Measurements from ENCODE around the gene CYB5R2.

CYB5R2 gene

GRCh38 chr11:7706377-7706776, 33.1 kb upstream of the CYB5R2 start, which contains the start of gene OVCH2 (continued):
- no peak for TF ChIP-seq POU6F1 (CRISPR knock-in tag; IDR thresholded peaks at IDR 0.05; ENCODE audit: borderline replicate concordance, low read depth)
- TF ChIP-seq ISL1 (CRISPR knock-in tag; IDR thresholded peaks at IDR 0.05), result no peak

- TF ChIP-seq POU6F1 (CRISPR knock-in tag; IDR thresholded peaks at IDR 0.05; ENCODE audit: borderline replicate concordance, low read depth) (no peak), SNAI2 (CRISPR knock-in tag; IDR thresholded peaks at IDR 0.05) (no peak), ZFP30 (CRISPR knock-in tag; IDR thresholded peaks at IDR 0.05) (no peak), CSDC2 (CRISPR knock-in tag; IDR thresholded peaks at IDR 0.05) (no peak), BACH2 (CRISPR knock-in tag; IDR thresholded peaks at IDR 0.05; ENCODE audit: borderline replicate concordance) (no peak), ZNF565 (CRISPR knock-in tag; conservative IDR thresholded peaks at IDR 0.05; ENCODE audit: low read depth) (no peak), CREB5 (CRISPR knock-in tag; IDR thresholded peaks at IDR 0.05; ENCODE audit: low read depth) (no peak), PPARA (CRISPR knock-in tag; IDR thresholded peaks at IDR 0.05; ENCODE audit: borderline replicate concordance) (no peak), ZNF8 (CRISPR knock-in tag; IDR thresholded peaks at IDR 0.05) (no peak), TCF4 (CRISPR knock-in tag; IDR thresholded peaks at IDR 0.05; ENCODE audit: borderline replicate concordance) (no peak), ISL1 (CRISPR knock-in tag; IDR thresholded peaks at IDR 0.05) (no peak), PATZ1 (CRISPR knock-in tag; IDR thresholded peaks at IDR 0.05; ENCODE audit: borderline replicate concordance) (no peak), RARB (CRISPR knock-in tag; IDR thresholded peaks at IDR 0.05) (no peak), ZFP3 (CRISPR knock-in tag; IDR thresholded peaks at IDR 0.05) (no peak), ZC3H10 (CRISPR knock-in tag; IDR thresholded peaks at IDR 0.05) (no peak), ESRRG (CRISPR knock-in tag; IDR thresholded peaks at IDR 0.05) (no peak), OSR1 (CRISPR knock-in tag; IDR thresholded peaks at IDR 0.05) (no peak)
- TF ChIP-seq, protein P1, sequence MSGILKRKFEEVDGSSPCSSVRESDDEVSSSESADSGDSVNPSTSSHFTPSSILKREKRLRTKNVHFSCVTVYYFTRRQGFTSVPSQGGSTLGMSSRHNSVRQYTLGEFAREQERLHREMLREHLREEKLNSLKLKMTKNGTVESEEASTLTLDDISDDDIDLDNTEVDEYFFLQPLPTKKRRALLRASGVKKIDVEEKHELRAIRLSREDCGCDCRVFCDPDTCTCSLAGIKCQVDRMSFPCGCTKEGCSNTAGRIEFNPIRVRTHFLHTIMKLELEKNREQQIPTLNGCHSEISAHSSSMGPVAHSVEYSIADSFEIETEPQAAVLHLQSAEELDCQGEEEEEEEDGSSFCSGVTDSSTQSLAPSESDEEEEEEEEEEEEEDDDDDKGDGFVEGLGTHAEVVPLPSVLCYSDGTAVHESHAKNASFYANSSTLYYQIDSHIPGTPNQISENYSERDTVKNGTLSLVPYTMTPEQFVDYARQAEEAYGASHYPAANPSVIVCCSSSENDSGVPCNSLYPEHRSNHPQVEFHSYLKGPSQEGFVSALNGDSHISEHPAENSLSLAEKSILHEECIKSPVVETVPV (CRISPR knock-in tag; IDR thresholded peaks at IDR 0.05), result no peak
These were observed 30.4 kb upstream of the CYB5R2 start for GRCh38 chr11:7703740-7704139.

DNA sequence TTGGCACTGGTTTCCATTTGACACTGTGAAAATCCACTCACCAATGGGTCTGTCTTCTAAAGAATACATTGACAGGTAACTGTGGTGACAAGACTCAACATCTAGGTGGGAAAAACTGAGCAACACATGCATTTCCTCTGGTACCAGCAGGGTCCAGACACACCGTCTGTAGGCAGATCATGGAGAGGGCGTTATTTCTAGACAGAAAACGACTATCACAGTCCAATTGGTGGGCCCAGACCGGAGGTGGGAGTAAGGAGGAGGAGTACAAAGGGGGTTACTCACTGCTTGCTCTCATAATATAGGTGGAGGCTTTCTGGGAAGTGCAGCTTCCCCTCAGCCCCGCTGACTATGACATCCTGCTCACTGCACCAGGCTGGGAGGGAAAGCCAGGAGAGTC, 23.1 kb upstream of the CYB5R2 start:
- TF ChIP-seq TOX (CRISPR knock-in tag; IDR thresholded peaks at IDR 0.05; ENCODE audit: borderline replicate concordance) (no peak), ARNTL (CRISPR knock-in tag; IDR thresholded peaks at IDR 0.05; ENCODE audit: borderline replicate concordance, low read depth) (no peak), SNAI2 (CRISPR knock-in tag; IDR thresholded peaks at IDR 0.05) (no peak), ZFP3 (CRISPR knock-in tag; IDR thresholded peaks at IDR 0.05) (no peak), ZFP30 (CRISPR knock-in tag; IDR thresholded peaks at IDR 0.05) (no peak), RARB (CRISPR knock-in tag; IDR thresholded peaks at IDR 0.05) (no peak), OSR1 (CRISPR knock-in tag; IDR thresholded peaks at IDR 0.05) (no peak), POU6F1 (CRISPR knock-in tag; IDR thresholded peaks at IDR 0.05; ENCODE audit: borderline replicate concordance, low read depth) (no peak), ISL1 (CRISPR knock-in tag; IDR thresholded peaks at IDR 0.05) (no peak), ESRRG (CRISPR knock-in tag; IDR thresholded peaks at IDR 0.05) (no peak), BACH2 (CRISPR knock-in tag; IDR thresholded peaks at IDR 0.05; ENCODE audit: borderline replicate concordance) (no peak), ZNF8 (CRISPR knock-in tag; IDR thresholded peaks at IDR 0.05) (no peak), ZNF70 (CRISPR knock-in tag; IDR thresholded peaks at IDR 0.05) (no peak), TCF4 (CRISPR knock-in tag; IDR thresholded peaks at IDR 0.05; ENCODE audit: borderline replicate concordance) (no peak), ZNF565 (CRISPR knock-in tag; conservative IDR thresholded peaks at IDR 0.05; ENCODE audit: low read depth) (no peak), ZC3H10 (CRISPR knock-in tag; IDR thresholded peaks at IDR 0.05) (no peak), PPARA (CRISPR knock-in tag; IDR thresholded peaks at IDR 0.05; ENCODE audit: borderline replicate concordance) (no peak), CSDC2 (CRISPR knock-in tag; IDR thresholded peaks at IDR 0.05) (no peak)
- TF ChIP-seq, protein P2, sequence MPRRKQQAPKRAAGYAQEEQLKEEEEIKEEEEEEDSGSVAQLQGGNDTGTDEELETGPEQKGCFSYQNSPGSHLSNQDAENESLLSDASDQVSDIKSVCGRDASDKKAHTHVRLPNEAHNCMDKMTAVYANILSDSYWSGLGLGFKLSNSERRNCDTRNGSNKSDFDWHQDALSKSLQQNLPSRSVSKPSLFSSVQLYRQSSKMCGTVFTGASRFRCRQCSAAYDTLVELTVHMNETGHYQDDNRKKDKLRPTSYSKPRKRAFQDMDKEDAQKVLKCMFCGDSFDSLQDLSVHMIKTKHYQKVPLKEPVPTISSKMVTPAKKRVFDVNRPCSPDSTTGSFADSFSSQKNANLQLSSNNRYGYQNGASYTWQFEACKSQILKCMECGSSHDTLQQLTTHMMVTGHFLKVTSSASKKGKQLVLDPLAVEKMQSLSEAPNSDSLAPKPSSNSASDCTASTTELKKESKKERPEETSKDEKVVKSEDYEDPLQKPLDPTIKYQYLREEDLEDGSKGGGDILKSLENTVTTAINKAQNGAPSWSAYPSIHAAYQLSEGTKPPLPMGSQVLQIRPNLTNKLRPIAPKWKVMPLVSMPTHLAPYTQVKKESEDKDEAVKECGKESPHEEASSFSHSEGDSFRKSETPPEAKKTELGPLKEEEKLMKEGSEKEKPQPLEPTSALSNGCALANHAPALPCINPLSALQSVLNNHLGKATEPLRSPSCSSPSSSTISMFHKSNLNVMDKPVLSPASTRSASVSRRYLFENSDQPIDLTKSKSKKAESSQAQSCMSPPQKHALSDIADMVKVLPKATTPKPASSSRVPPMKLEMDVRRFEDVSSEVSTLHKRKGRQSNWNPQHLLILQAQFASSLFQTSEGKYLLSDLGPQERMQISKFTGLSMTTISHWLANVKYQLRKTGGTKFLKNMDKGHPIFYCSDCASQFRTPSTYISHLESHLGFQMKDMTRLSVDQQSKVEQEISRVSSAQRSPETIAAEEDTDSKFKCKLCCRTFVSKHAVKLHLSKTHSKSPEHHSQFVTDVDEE (CRISPR knock-in tag; IDR thresholded peaks at IDR 0.05), result no peak
- TF ChIP-seq, protein P1 (CRISPR knock-in tag; IDR thresholded peaks at IDR 0.05), result no peak
- no peak for ATAC-seq

More at GRCh38 chr11:7703740-7704139, 30.4 kb upstream of the CYB5R2 start:
- ATAC-seq, result no peak

Measured in SK-N-SH treated with all-trans-retinoic acid at 6 μM for 48 hours (cell line).